Activated CD4-positive, alpha-beta T cell treated with anti-CD3 and anti-CD28 coated beads, Interleukin-2, amount 50 U/mL, for 16 hours (primary cell): ENCODE results near the gene CAMKMT.
"Not testable (repeated sequence)": the region's sequence is repeated elsewhere in the genome, so short reads cannot be mapped to it uniquely, and the experiment has no call there.

Source experiments
- DNase-seq: peaks from one replicate; pipeline ENCODE4 v3.0.0-alpha.2; 2020

The CAMKMT gene

DNA sequence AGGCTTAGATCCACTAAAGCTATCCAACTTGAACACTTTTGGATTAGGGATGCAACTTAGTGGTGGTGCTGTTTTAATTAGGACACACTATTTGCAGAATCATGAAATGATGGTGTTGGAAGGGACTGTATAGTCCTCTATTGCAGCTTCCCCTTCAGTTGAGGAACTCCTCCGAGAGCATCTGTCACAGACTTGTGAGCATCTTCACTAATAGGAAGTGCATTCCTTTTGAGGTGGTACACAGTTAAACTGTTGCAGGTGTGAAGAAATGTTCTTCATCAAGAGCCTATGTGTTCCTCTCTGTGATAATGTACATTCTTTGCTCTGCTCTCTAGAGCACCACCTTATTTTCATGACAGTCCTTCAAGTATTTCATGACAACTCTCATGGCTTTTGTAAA lies 197.4 kb downstream of the CAMKMT start:
- no peak for DNase-seq

DNA sequence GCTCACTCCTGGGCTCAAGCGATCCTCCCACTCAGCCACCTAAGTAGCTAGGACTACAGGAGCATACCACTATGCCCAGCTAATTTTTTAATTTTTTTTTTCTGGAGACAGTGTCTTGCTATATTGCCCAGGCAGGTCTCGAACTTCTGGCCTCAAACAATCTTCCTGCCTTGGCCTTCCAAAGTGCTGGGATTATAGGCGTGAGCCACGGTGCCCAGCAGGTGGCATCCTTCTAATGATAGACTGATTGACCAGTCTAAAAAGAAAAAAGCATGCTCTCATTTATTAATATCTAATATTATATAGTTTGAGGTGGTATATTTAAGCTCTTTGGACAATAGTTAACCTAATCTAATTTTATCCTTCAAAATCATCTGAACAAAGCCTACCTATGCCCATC lies 198.6 kb downstream of the CAMKMT start:
- DNase-seq: no peak

DNA sequence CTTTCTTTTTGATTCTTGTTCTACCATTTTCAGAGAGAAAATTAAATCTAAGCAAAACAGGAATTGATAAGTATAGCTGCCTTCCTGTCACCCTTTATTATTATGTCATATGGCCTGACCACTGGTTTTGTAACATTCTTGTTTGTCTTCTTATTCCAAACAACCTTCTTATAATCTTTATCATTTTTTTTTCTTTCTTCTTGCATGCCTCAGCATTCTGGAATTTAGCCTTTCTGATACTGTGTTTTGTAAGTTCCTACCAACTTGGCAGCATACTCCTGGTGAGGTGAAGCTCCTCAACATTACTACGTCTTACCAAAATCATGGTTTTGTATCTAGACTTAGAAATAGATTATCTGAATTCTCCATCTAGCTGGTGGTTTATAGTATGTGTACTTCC lies 199.2 kb downstream of the CAMKMT start:
- DNase-seq: no peak

DNA sequence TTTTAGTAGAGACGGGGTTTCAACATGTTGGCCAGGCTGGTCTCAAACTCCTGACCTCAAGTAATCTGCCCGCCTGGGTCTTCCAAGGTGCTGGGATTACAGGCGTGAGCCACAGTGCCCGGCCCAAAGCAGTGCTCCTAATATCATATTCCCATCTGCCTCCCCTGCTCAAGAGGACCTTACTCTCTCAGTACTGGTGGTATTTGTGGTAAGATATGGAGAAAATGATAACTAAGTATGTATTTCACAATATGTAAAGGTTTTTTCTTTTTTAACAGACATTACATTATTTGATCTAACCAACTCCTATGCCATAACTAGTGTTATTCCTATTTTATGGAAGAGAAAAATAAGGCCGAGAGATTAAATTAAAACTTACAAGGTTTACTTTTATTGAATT lies 201.0 kb downstream of the CAMKMT start:
- DNase-seq: no peak

DNA sequence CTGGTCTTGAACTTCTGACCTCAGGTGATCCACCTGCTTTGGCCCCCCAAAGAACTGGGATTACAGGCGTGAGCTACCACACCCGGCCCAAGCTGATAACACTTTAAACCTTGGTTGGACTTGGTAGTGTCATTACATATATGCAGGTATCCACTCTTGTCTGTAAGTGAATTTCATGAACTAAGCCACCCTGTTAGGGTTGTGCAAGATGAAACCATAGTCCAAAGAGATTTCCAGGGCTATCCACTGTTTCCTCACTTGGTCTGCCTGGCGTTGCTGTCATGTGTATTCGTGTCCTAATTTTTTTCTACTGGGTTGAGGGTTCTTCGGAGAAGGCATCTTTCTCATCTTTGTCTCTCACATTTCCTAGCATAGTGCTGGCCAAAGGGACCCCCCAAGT lies 203.0 kb downstream of the CAMKMT start:
- no peak for DNase-seq

DNA sequence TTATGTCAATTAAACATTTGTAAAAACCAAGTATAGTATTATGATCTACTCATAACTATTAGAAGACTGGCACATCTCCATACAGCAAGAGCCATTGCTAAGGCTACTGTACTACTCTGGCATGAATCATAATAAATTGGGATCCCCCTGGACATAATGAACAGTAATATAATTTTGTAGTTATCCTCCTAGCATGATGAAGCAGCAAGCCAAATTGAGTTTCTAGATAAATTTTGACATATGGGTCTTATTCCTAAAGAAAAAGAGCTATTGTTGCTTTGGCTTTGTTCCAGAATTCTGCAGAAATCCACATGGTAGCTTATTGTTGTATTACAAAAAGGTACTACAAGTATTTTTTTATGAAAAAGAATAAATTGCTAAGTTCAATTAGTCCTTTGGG lies 204.3 kb downstream of the CAMKMT start:
- no peak for DNase-seq

DNA sequence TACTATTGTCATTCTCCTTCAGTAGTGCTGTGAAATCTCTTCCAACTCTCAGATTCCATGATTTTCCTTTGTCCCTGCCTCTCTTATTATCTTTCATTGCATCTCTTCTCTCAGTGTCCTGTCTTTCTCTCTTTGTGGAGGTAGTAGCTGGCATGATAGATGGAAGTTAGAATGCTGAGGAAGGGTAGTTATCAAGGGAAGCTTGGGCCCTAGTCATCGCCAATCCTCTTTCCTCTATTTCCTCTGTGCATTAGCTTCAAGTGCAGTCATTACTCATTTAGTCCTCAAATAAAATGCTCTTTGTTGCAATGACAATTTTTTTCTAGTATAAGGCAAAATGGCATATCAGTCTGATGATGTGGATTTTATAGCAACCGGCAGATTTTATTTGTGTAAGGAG lies 207.7 kb downstream of the CAMKMT start:
- no peak for DNase-seq

DNA sequence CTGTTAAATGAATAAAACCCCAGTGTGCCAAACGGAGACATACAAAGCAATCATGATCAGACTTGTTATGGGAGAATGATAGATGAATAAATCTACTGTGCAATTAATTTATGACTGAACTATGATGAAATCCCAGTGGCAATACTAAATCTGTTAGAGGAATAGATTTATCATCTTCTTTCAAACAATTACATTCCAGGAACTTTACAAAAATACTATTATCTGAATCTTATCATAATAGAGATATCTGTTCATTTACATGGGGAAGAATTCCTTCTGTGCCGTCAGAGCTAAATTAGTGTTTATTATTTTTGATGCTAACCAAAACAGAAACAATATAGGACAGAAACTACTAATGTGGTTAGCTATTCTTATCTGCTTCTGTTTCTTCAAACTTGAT lies 208.5 kb downstream of the CAMKMT start:
- no peak for DNase-seq

DNA sequence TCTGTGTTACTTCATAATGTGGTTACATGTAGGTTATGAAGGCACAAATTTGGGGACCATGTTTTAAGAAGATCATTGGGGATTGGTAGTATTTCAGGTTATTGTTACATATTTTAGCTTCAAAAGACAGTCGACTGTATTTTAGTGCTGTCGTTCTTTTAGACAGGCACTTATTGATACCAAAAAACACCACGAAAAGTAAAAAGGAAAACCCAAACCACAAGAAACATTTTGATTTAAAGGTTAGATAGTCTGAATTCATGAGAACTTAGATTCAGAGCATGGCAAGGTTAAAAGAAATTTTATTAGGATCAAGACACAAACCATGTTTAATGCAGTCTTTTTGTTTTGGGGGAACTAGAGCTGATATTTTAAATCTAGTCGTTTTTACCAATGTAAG lies 209.0 kb downstream of the CAMKMT start:
- DNase-seq: no peak

DNA sequence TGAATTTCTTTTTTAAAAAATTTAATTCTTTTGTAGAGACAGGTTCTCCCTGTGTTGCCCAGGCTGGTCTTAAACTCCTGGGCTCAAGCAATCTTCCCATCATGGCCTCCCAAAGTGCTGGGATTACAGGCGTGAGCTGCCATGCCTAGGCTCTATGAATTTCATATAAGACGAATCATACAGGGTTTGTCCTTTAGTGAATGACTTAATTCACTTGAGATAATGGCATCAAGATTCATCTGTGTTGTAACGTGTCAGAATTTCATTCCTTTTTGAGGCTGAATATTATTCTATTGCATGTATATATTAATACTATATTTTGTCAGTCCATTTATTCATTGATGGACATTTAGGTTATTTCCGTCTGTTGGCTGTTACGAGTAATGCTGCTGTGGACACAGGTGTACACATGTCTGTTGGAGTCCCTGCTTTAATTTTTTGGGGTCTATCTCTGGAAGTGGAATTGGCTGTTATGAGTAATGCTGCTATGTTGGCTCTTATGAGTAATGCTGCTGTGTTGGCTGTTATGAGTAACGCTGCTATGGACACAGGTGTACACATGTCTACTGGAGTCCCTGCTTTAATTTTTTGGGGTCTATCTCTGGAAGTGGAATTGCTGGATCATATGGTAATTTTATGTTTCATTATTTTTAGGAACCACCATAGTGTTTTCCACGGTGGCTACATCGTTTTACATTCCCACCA lies 210.6 kb downstream of the CAMKMT start:
- peak; percentile 11 for DNase-seq

DNA sequence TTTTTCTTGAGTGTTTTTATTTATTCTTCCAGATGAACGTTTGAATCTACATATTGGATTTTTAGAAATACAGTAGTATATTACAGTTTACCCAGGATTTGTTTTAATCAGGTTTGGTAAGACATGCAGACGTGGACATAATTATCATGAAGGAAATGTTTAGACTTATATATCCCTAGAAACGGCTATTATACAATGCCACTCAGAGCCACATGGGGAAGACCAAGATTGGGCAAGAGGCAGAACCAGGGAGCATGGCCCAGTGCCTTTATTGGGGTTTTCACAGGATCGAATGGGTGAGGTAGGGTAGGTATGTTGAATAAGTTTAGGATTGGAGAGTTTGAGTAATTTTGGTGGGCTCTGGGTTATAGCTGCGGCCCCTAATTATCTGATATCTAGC lies 212.2 kb downstream of the CAMKMT start:
- DNase-seq: no peak

DNA sequence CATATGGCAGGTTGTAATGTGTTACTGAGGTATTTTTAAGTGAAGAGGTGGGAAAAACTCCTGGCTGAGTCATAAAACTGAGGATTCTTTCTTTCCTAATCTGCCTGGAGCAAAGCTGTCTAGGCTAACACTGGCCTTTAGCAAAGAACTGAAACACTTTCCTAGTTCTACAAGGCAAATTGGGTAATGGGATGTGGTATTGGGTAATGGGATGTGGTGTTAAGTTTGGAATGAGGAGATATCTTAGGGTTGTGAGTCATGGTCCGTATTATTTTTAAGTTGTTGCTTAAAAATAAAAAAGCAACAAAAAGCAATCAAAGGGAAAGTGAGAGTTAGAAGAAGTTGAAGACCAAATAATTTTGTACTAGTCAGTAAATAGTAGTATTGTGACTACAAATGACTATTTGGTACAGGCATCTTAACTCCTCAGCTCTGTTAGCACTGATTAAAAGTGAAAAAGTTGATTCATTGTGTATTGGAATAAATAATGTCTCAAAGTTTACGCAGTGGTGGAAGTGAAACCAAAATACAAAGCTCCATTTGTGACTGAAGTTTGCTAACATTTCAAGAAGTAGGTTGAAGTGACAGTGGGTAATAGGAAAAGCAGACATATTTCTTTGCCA lies 216.8 kb downstream of the CAMKMT start:
- peak; percentile 70 for DNase-seq

DNA sequence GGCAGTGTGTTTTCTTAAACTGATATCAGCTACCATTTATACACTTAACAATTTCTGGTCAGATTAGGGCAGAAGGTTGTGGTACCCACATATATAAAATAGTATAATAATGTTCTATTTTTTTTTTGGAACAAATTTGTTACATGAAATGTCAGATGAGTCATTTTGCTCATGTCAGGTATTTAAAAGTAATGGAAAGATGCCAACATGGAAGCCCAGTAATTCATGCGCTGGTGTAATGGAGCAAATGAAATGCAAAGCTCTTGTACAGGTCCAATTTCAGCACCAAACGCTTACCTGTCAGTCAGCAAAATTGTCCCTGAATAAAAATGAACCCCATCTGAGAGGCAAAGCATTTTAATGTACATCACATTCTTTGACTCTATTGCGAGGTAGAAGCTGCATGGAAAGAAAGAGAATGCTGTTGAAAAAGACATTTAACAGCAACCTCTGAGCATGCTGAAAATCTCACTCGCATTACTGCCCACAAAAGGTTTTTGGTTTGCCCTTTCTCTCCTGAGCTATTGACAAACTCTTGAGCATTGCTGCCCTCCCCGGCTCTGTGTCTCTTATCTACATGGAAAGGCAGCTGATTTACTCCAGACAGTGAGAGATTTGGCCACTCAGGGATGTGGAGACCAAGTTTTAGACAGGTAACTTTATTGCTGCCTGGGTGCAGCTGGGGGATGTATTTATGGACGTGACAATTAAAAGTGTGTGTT lies 217.5 kb downstream of the CAMKMT start:
- peak; percentile 7 for DNase-seq

DNA sequence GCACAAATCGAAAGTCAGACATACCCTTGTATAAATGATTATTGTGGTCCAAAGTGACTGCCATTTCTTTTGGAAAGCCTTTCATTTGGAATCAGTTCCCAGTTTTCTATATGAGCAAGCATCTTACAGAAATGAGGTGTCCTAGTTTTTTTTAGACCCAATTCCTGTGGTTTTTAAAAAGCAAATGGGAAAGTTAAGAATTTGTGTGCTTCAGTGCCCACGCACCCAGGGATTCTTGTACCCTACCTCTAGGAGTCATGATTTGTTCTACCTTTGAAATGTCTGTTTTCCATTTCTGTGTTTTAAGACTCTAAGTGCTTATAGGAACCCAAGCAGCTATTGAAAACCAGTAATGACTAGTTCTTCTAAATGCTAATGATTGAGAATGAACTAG lies 218.1 kb downstream of the CAMKMT start:
- no peak for DNase-seq

DNA sequence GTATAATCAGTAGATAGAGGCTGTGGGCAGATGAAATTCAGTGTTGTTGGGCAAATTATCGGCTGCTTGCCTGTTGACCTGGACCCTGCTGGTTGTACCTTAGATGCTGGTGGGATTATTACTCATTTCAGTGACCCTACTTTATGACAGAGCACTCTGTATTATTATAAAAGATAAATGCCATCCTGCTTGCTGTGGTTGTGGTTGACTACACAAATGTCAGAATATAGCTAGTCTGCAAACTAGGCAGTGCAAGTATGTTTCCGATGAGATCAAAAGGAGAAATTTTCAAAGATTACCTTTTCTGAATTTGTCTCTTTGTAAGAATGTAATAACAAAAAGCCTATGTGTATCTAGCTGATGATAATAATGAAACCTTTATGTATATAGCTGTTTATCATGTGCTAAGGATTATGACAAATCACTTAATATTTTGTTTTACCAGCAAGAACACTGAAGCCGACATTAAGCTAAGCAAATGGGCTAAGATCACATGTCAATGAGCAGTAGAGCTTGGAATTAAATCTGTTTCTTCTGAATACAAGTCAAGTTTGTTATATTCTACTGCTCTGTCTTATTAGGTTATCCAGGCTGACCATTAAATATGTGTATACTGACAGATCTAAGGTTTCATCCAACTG lies 219.2 kb downstream of the CAMKMT start:
- DNase-seq: no peak

DNA sequence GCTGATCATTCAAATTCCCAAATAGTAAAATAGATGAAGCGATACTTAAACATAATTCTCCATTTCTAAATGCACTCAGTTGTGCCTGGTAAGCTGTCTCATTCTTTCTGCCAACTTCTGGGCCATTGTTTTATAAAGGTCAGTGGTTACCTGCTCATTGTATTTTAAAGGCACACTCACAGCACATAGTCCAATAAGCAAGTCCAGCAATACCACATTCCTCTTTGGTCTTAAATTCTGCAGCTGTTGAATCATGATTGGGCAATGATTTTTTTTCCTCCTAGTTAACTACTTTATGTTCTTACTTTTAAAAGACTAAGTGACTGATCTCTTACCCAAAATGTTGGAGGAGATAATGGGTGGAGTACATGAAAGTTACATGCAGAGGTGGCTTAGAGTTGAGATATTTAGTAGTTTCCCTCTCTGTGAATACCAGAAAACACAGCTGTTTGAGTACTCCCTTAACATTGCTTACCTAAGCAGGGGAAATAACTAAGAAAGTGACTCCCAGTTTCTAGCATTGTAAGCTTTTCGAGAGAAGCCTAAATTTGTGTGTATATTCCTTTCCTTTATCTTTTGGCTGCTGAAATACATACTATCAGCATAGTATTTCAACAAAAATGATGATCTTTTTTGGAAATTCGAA lies 220.7 kb downstream of the CAMKMT start:
- DNase-seq: no peak

DNA sequence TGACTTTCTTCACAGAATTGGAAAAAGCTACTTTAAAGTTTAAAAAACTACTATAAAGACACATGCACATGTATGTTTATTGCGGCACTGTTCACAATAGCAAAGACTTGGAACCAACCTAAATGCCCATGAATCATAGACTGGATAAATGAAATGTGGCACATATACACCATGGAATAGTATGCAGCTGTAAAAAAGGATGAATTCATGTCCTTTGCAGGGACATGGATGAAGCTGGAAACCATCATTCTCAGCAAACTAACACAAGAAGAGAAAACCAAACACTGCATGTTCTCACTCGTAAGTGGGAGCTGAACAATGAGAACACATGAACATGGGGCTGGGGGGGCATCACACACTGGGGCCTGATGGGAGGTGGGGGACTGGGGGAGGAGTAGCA lies 233.9 kb downstream of the CAMKMT start:
- DNase-seq: not testable (repeated sequence)

DNA sequence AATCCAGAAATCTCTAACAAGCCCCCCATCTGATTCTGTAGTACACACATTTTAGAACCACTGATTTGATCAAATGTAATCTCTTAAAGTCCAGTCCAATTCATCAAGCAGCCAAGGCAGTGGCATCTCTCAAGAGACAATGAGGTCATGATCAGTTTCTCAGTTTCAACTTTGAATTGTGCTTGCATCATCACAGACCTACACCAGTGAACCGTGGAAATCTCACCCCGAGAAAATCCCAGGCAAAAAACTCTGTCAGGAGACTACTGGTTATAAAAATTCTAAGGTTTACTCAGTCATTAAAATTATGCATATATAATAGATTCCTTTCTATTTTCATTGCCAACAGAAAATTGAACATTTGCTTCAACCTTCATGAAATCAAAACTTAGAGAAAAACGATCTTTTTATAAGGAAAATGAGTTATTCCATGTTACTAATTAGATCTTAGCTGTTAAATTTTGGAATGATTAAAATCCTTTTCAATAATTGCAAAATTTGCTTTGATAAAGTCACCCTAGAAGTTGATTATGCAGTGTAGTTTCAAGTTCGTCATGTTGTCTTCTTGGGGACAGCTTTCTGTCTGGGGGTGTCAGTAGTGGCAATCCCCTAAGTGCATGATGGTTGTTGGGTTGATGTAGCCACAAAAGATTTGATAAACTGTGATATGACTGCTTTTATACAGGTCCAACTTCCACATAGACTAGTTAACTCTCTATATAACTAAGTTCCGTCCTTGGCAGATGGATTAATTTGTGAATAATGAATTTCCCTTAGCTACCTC lies 235.0 kb downstream of the CAMKMT start:
- DNase-seq: no peak

DNA sequence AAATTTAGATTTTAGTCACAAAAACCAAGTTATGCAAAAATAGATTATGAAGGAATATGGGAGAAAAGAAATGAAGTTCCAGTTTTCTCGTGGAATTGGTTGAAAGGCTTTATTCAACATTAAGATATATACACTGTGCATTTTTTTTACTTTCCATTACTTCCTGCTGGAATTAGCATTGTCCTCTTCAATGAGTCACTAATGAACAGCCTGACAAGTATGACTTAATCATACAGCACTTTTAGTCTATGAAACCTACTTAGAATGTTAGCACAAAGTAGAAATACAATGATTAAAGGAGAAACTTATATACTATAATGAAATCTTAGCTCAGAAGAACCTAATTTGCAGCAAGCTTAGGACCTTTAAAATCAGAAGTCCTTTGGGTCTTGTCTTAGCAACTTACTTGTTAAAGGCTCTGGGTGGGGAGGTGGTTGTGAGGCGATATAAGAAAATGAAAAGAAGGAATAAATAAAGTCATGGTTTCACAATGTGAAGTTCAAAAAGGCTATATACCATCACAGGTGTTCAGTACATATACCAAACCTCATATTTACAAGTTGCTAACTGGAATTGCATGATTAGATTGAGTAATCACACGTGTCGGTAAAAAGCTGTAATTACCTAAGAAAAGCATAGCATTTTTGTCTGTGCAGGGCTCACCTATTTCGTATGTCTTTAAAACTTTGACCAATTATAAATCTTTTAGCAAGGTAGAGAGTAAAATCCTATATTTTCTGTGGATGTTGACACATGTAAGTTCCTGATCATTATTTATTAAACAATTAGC lies 236.8 kb downstream of the CAMKMT start:
- DNase-seq: no peak

DNA sequence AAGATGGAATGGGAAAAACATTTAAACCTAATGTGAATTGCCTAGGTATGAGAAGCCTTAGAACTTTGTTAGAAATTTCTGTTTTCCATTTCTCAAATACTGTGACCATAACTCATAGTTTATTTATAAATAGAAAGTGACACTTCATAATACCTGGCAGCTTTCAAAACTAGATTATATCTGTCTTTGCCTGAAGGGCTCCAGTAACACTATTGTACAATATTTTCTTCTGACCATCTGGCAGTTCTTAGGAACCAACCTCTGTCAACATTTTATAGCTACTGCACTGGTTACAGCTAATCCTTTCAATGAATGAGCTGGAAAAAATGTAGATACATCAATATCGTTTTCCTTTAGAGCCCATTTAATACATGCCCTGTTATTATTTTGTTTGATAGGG lies 237.4 kb downstream of the CAMKMT start:
- no peak for DNase-seq

DNA sequence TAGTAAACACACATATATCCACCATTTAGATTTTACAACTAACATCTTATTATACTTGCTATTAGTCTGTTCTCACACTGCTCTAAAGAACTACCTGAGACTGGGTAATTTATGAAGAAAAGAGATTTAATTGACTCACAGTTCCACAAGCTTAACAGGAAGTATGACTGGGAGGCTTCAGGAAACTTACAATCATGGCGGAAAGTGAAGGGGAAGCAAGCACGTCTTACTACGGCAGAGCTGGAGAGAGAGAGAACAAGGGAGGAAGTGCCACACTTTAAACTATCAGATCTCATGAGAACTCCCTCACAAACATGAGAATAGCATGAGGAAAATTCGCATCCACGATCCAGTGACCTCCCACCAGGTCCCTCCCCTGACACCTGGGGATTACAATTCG lies 240.7 kb downstream of the CAMKMT start:
- DNase-seq: no peak

DNA sequence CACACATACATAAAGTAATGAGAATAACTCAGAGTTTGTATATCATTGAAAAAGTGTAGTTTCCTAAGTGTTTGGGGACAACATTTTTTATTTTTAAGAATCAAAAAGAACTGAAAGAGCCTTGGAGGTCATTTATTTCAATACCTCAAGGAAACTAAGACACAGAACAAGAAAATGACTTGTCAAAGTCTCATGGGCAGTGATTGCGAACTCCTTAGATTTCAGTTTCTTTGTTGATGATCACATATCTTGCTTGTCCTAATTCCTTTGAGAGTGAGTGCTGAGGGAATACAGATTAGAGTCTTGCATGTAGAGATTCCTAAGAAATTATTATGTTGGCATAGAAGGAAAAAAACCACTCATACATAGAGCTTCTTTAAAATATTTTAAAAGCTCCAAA lies 243.8 kb downstream of the CAMKMT start:
- DNase-seq: no peak
